Neural progenitor cell (in vitro differentiated cells): ENCODE measurements around the gene KATNAL1.

Source experiments
- EZH2phosphoT487 ChIP-seq: fragments of 200-600 bp; sonication (generic); IDR thresholded peaks from 2 replicates; pipeline ENCODE4 v1.6.1; 2017; ENCODE audit warnings: antibody characterized with exemption
- TF ChIP-seq, protein P1 (sequence below): fragments of 200-600 bp; sonication (generic); IDR thresholded peaks from 2 replicates; pipeline ENCODE4 v1.5.1; 2017; ENCODE audit warnings: antibody characterized with exemption, mild to moderate bottlenecking

DNA sequence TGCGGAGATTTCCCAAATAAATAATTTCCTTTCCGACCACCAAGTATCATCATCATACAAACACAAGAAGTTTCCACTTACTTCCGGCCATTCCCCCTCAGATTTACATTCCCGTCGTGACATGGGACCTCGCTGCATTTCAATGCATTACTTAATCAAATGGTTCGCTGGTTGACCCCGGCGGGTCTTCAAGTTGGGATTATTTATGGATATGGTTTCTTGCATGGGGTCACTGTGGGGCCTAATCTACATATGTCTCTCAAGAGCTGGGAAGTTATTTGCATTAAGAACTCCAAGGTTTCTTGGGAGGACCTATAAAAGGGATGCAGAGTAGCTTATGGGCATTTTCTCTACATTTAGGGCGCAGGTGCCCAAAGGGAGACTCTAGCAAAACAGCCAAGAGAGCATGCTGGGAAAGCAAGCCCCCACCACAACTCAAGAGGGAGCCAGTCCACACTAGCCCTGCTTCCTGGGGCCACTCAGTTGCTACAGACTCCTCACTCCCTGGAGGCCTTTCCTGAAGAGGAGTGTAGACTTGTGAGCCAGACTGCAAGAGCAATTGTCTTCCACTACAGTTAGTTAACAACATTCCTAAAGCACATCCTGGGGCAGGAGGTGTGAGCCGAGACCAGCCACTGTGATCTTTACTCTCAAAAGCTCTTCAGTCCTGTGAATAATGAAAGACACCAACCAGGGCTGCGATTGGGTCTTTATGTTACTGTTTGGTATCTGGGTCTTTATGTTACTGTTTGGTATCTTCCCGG, 125.3 kb downstream of the KATNAL1 start:
- TF ChIP-seq, protein P1, sequence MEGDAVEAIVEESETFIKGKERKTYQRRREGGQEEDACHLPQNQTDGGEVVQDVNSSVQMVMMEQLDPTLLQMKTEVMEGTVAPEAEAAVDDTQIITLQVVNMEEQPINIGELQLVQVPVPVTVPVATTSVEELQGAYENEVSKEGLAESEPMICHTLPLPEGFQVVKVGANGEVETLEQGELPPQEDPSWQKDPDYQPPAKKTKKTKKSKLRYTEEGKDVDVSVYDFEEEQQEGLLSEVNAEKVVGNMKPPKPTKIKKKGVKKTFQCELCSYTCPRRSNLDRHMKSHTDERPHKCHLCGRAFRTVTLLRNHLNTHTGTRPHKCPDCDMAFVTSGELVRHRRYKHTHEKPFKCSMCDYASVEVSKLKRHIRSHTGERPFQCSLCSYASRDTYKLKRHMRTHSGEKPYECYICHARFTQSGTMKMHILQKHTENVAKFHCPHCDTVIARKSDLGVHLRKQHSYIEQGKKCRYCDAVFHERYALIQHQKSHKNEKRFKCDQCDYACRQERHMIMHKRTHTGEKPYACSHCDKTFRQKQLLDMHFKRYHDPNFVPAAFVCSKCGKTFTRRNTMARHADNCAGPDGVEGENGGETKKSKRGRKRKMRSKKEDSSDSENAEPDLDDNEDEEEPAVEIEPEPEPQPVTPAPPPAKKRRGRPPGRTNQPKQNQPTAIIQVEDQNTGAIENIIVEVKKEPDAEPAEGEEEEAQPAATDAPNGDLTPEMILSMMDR: no peak
- no peak for TF ChIP-seq EZH2phosphoT487
